AG04450 (cell line): Measurements from ENCODE around the gene FBN2. TPM values are rescaled to one million over a fixed set of nuclear protein-coding genes. Genes with fewer than 3 reads are reported as not detected.

ENCODE experiments used
- CTCF ChIA-PET: fragments of 300-600, 350-600 bp; formaldehyde crosslinking; extraction: SDS; loops from one replicate; lab custom pipeline; 2022; ENCODE audit warnings: antibody characterized with exemption, inconsistent platforms; lab: Charles Lee
- POLR2A ChIA-PET: fragments of 350-600 bp; formaldehyde crosslinking; extraction: SDS; loops from one replicate; lab custom pipeline; 2021; ENCODE audit warnings: antibody characterized with exemption, inconsistent platforms; lab: Yijun Ruan, JAX
- DNase-seq: peaks from one replicate; pipeline ENCODE4 v3.0.0-alpha.2; 2011; ENCODE audit warnings: low read depth, low spot score
- H3K27ac ChIP-seq: one replicate; pipeline ENCODE4 v1.5.1; 2012; ENCODE audit warnings: low read depth, low read length, control low read depth
- H3K27me3 ChIP-seq: one replicate; pipeline ENCODE4 v1.6.0; 2012; ENCODE audit warnings: low read length; ENCODE audit not compliant: control insufficient read depth, insufficient read depth
- H3K4me3 ChIP-seq: 2 replicates; pipeline ENCODE4 v1.5.1; 2011; ENCODE audit warnings: mild to moderate bottlenecking, low read depth, low read length, control low read depth
- H3K9me3 ChIP-seq: 2 replicates; pipeline ENCODE4 v1.5.1; 2012; ENCODE audit warnings: low read length; ENCODE audit not compliant: control insufficient read depth, insufficient read depth
- CTCF ChIP-seq: IDR thresholded peaks from 2 replicates; pipeline ENCODE4 v1.5.1; 2011; ENCODE audit warnings: low read depth, low read length, control low read depth, inconsistent platforms
- polyA plus RNA-seq: library from polyadenylated mRNA; depleted of rRNA; stranded (reverse); fragments of >200 nt; gene quantifications from 2 replicates; pipeline ENCODE4 v1.2.3, GENCODE V29; 2011

FBN2 gene
- polyA plus RNA-seq, 1 experiment = 46.5 TPM

GRCh38 chr5:128228008-128228407 is 310.0 kb downstream of the FBN2 start:
- no peak for TF ChIP-seq CTCF
- ChIA-PET POLR2A (no interaction called here), CTCF (interaction anchor here (1.3 to 1.8 kb wide), 2 partner anchors 15 to 271 kb away, joined by 5 to 6 read pairs; no protein-coding TSS in a partner anchor)
- Histone ChIP-seq H3K27ac (no peak overlapping the region), H3K27me3 (no peaks in the 10 kb centered on the region), H3K4me3 (no peak overlapping the region), H3K9me3 (no peaks in the 10 kb centered on the region)
- peak; percentile 47 for DNase-seq

GRCh38 chr5:128225245-128226030 is 312.6 kb downstream of the FBN2 start:
- Histone ChIP-seq H3K9me3 (no peaks in the 10 kb centered on the region), H3K4me3 (no peak overlapping the region), H3K27me3 (no peaks in the 10 kb centered on the region), H3K27ac (no peak overlapping the region)
- TF ChIP-seq CTCF = no peak
- CTCF ChIA-PET = no interaction called here
- POLR2A ChIA-PET = no interaction called here
- no peak for DNase-seq

- no peaks in the 10 kb centered on the region for H3K27me3 ChIP-seq
- POLR2A ChIA-PET = no interaction called here
- no peaks in the 10 kb centered on the region for H3K9me3 ChIP-seq
- no peak overlapping the region for H3K27ac ChIP-seq
- H3K4me3 ChIP-seq = no peak overlapping the region
- no peak for TF ChIP-seq CTCF
- DNase-seq = no peak
- CTCF ChIA-PET = no interaction called here
Observed at GRCh38 chr5:128224336-128224735, 313.7 kb downstream of the FBN2 start.

GRCh38 chr5:128220841-128221240 is 317.2 kb downstream of the FBN2 start:
- no peak for TF ChIP-seq CTCF
- no peaks in the 10 kb centered on the region for H3K9me3 ChIP-seq
- no peak overlapping the region for H3K27ac ChIP-seq
- no peak overlapping the region for H3K4me3 ChIP-seq
- no peaks in the 10 kb centered on the region for H3K27me3 ChIP-seq
- POLR2A ChIA-PET = no interaction called here
- CTCF ChIA-PET = no interaction called here
- no peak for DNase-seq

GRCh38 chr5:128216860-128217531 is 321.0 kb downstream of the FBN2 start:
- no peaks in the 10 kb centered on the region for H3K9me3 ChIP-seq
- H3K27me3 ChIP-seq = no peaks in the 10 kb centered on the region
- H3K27ac ChIP-seq = no peak overlapping the region
- DNase-seq = no peak
- no peak for TF ChIP-seq CTCF
- POLR2A ChIA-PET = no interaction called here
- no peak overlapping the region for H3K4me3 ChIP-seq
- CTCF ChIA-PET = no interaction called here
